ENCODE data around the gene BCDIN3D.
"Not testable (repeated sequence)": the region's sequence is repeated elsewhere in the genome, so short reads cannot be mapped to it uniquely, and the experiment has no call there.

The BCDIN3D gene

GRCh38 chr12:49842519-49843352 is at the start of gene BCDIN3D:
TSS of gene BCDIN3D (minus strand) at chr12:49843106. CDS start at chr12:49843087, 19 bp downstream.
- peak; percentile 89 for DNase-seq

GRCh38 chr12:49892084-49892731 is 49.3 kb upstream of the BCDIN3D start:
- no peak for DNase-seq

- no peak for DNase-seq
Measured at GRCh38 chr12:49891476-49891875, 48.6 kb upstream of the BCDIN3D start.

- no peak for DNase-seq
Measured at GRCh38 chr12:49891012-49891411, 48.1 kb upstream of the BCDIN3D start.

GRCh38 chr12:49890096-49890461 is 47.2 kb upstream of the BCDIN3D start:
- DNase-seq: no peak

GRCh38 chr12:49889361-49890095 is 46.6 kb upstream of the BCDIN3D start:
- DNase-seq: no peak

- no peak for DNase-seq
Measured at GRCh38 chr12:49888461-49889151, 45.7 kb upstream of the BCDIN3D start.

- no peak for DNase-seq
Measured at GRCh38 chr12:49887536-49888401, 44.9 kb upstream of the BCDIN3D start.

- no peak for DNase-seq
Measured at GRCh38 chr12:49887091-49887490, 44.2 kb upstream of the BCDIN3D start.

GRCh38 chr12:49885663-49886461 is 43.0 kb upstream of the BCDIN3D start:
- DNase-seq: no peak

GRCh38 chr12:49885118-49885517 is 42.2 kb upstream of the BCDIN3D start:
- DNase-seq: no peak

- no peak for DNase-seq
Measured at GRCh38 chr12:49882851-49883464, 40.1 kb upstream of the BCDIN3D start.

- DNase-seq: no peak
Measured at GRCh38 chr12:49882248-49882850, 39.4 kb upstream of the BCDIN3D start.

GRCh38 chr12:49881415-49882247 is 38.7 kb upstream of the BCDIN3D start:
- DNase-seq: no peak

GRCh38 chr12:49880756-49881414 is 38.0 kb upstream of the BCDIN3D start:
- DNase-seq: no peak

GRCh38 chr12:49879065-49879464 is 36.2 kb upstream of the BCDIN3D start:
- not testable (repeated sequence) for DNase-seq

GRCh38 chr12:49878021-49878420 is 35.1 kb upstream of the BCDIN3D start:
- DNase-seq: no peak

GRCh38 chr12:49877066-49877465 is 34.2 kb upstream of the BCDIN3D start:
- no peak for DNase-seq

- no peak for DNase-seq
Measured at GRCh38 chr12:49876070-49876469, 33.2 kb upstream of the BCDIN3D start.
